Activated CD4-positive, alpha-beta T cell treated with anti-CD3 and anti-CD28 coated beads, Interleukin-10, Interleukin-2, amounts not matched to agents 100 ng/mL and 50 ng/mL, durations not matched to agents 16 hours and 8 hours (primary cell): ENCODE results near the gene NHERF1.

Experiments used
- DNase-seq: peaks from one replicate; pipeline ENCODE4 v3.0.0-alpha.2; 2020

The NHERF1 gene

GRCh38 chr17:74815067-74815466, 66.6 kb downstream of the NHERF1 start:
- no peak for DNase-seq

- DNase-seq: no peak
Observed at GRCh38 chr17:74815550-74816370, 67.3 kb downstream of the NHERF1 start.

GRCh38 chr17:74816905-74817620, 68.6 kb downstream of the NHERF1 start:
- DNase-seq: no peak

- DNase-seq: no peak
Observed at GRCh38 chr17:74818291-74818938, 70.0 kb downstream of the NHERF1 start.
